HEK293 (cell line): ENCODE results near the gene PCSK2.

Experiments used
- CTCF ChIA-PET: fragments of 350-600 bp; formaldehyde crosslinking; extraction: SDS; loops from one replicate; lab custom pipeline; 2021; ENCODE audit warnings: antibody characterized with exemption; lab: Yijun Ruan, JAX
- POLR2A ChIA-PET: fragments of 300-600 bp; formaldehyde crosslinking; extraction: SDS; loops from one replicate; lab custom pipeline; 2020; ENCODE audit warnings: antibody characterized with exemption, inconsistent platforms; lab: Yijun Ruan, JAX
- H3K27ac ChIP-seq: fragments of 200-500 bp; sonication (Bioruptor generic); 2 replicates; pipeline ENCODE4 v1.5.1; 2014; ENCODE audit warnings: low read depth, low read length, control low read depth, inconsistent platforms; ENCODE audit errors: extremely low read depth
- H3K36me3 ChIP-seq, 2 experiments: fragments of 200-500 bp in 1 of 2; sonication (Bioruptor generic) in 1 of 2; 1 replicate in 1 of 2; 2 replicates in 1 of 2; pipeline ENCODE4 v1.5.1; 2014 to 2017; ENCODE audit warnings: inconsistent platforms in 2 of 2, low read length in 2 of 2; ENCODE audit not compliant: control insufficient read depth in 2 of 2, insufficient read depth in 1 of 2
- H3K4me1 ChIP-seq: fragments of 200-500 bp; sonication (Bioruptor generic); 2 replicates; pipeline ENCODE4 v1.5.1; 2014; ENCODE audit warnings: mild to moderate bottlenecking, low read length, inconsistent platforms; ENCODE audit not compliant: control insufficient read depth, insufficient read depth
- H3K4me3 ChIP-seq: 2 replicates; pipeline ENCODE4 v1.5.1; 2011; ENCODE audit warnings: low read depth, mild to moderate bottlenecking, control low read depth, low read length, moderate library complexity
- H3K9me3 ChIP-seq: fragments of 200-500 bp; sonication (Bioruptor generic); 2 replicates; pipeline ENCODE4 v1.5.1; 2014; ENCODE audit warnings: low read depth, low read length, inconsistent platforms; ENCODE audit not compliant: control insufficient read depth, insufficient read depth
- GLIS2 ChIP-seq: fragments of 450-650 bp; formaldehyde crosslinking; IDR thresholded peaks from 2 replicates; pipeline ENCODE4 v1.5.1; 2016; ENCODE audit warnings: missing biosample characterization, missing genetic modification characterization
- KLF8 ChIP-seq: fragments of 450-650 bp; formaldehyde crosslinking; IDR thresholded peaks from 2 replicates; pipeline ENCODE4 v1.5.1; 2016; ENCODE audit warnings: missing biosample characterization, missing genetic modification characterization
- YY1 ChIP-seq: fragments of 450-650 bp; formaldehyde crosslinking; IDR thresholded peaks from 2 replicates; pipeline ENCODE4 v1.5.1; 2018; ENCODE audit warnings: missing biosample characterization, missing genetic modification characterization
- ZBTB48 ChIP-seq: fragments of 450-650 bp; formaldehyde crosslinking; IDR thresholded peaks from 2 replicates; pipeline ENCODE4 v1.5.1; 2016; ENCODE audit warnings: missing biosample characterization, missing genetic modification characterization
- ZFP41 ChIP-seq: fragments of 450-650 bp; formaldehyde crosslinking; IDR thresholded peaks from 2 replicates; pipeline ENCODE4 v1.5.1; 2016; ENCODE audit warnings: missing biosample characterization, missing genetic modification characterization, borderline replicate concordance
- ZNF184 ChIP-seq: fragments of 450-650 bp; IDR thresholded peaks from 2 replicates; pipeline ENCODE4 v1.5.1; 2018; ENCODE audit warnings: missing biosample characterization, mild to moderate bottlenecking, missing genetic modification characterization
- ZNF510 ChIP-seq: fragments of 450-650 bp; formaldehyde crosslinking; IDR thresholded peaks from 2 replicates; pipeline ENCODE4 v1.5.1; 2018; ENCODE audit warnings: mild to moderate bottlenecking, missing genetic modification characterization, missing biosample characterization; ENCODE audit not compliant: insufficient replicate concordance
- ZNF624 ChIP-seq: fragments of 450-650 bp; formaldehyde crosslinking; IDR thresholded peaks from 2 replicates; pipeline ENCODE4 v1.5.1; 2017; ENCODE audit warnings: missing biosample characterization, missing genetic modification characterization
- ZNF654 ChIP-seq: fragments of 450-650 bp; formaldehyde crosslinking; IDR thresholded peaks from 2 replicates; pipeline ENCODE4 v1.5.1; 2016; ENCODE audit warnings: low read depth, missing biosample characterization, missing genetic modification characterization
- ZNF677 ChIP-seq: fragments of 450-650 bp; IDR thresholded peaks from 2 replicates; pipeline ENCODE4 v1.5.0; 2018; ENCODE audit warnings: missing biosample characterization, mild to moderate bottlenecking, missing genetic modification characterization, moderate library complexity
- TF ChIP-seq, protein P1 (sequence below): fragments of 450-650 bp; formaldehyde crosslinking; conservative IDR thresholded peaks from 2 replicates; pipeline ENCODE4 v1.5.1; 2016; ENCODE audit warnings: low read depth, missing biosample characterization, missing genetic modification characterization
- TF ChIP-seq, protein P2 (sequence below): fragments of 450-650 bp; formaldehyde crosslinking; IDR thresholded peaks from 2 replicates; pipeline ENCODE4 v1.5.0; 2017; ENCODE audit warnings: missing biosample characterization, missing genetic modification characterization, borderline replicate concordance
- TF ChIP-seq, protein P3 (sequence below): fragments of 450-650 bp; formaldehyde crosslinking; IDR thresholded peaks from 2 replicates; pipeline ENCODE4 v1.5.1; 2016; ENCODE audit warnings: missing biosample characterization, missing genetic modification characterization
- TF ChIP-seq, protein P4 (sequence below): fragments of 450-650 bp; formaldehyde crosslinking; IDR thresholded peaks from 2 replicates; pipeline ENCODE4 v1.5.1; 2016; ENCODE audit warnings: missing biosample characterization, missing genetic modification characterization
- TF ChIP-seq, protein P5 (sequence below): fragments of 450-650 bp; formaldehyde crosslinking; IDR thresholded peaks from 2 replicates; pipeline ENCODE4 v1.5.1; 2017; ENCODE audit warnings: missing biosample characterization, missing genetic modification characterization

PCSK2 gene

DNA sequence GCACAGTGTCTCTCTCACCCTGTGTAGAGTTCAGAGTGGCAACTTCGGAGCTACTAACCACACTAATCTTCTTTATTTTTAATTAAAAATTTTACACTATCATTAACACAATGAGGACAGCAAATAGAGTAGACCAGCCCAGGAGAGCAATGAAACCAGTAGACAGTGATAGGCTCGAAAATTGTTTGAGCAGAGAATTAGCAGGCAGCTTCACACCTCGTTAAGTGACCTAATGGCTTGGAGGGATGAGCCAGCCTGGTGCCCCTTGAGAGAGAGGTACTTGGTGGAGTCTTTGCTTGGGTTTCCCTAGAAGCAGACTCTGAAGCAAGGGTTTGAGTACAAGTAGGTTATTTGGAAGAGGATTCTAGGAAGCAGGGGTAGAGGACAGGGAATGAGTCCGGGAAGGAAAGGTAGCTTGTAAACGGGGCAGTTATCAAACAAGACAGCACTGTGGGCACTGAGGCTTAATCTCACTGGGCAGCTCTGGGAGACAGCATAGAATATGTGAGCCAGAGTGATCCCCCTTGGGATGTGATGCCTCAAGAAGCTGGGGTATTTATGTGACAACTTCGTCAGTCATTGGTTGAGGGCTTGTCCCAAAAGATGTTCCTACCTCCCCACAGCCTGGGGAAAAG is 146.1 kb downstream of the PCSK2 start (continued):
- TF ChIP-seq, protein P1, sequence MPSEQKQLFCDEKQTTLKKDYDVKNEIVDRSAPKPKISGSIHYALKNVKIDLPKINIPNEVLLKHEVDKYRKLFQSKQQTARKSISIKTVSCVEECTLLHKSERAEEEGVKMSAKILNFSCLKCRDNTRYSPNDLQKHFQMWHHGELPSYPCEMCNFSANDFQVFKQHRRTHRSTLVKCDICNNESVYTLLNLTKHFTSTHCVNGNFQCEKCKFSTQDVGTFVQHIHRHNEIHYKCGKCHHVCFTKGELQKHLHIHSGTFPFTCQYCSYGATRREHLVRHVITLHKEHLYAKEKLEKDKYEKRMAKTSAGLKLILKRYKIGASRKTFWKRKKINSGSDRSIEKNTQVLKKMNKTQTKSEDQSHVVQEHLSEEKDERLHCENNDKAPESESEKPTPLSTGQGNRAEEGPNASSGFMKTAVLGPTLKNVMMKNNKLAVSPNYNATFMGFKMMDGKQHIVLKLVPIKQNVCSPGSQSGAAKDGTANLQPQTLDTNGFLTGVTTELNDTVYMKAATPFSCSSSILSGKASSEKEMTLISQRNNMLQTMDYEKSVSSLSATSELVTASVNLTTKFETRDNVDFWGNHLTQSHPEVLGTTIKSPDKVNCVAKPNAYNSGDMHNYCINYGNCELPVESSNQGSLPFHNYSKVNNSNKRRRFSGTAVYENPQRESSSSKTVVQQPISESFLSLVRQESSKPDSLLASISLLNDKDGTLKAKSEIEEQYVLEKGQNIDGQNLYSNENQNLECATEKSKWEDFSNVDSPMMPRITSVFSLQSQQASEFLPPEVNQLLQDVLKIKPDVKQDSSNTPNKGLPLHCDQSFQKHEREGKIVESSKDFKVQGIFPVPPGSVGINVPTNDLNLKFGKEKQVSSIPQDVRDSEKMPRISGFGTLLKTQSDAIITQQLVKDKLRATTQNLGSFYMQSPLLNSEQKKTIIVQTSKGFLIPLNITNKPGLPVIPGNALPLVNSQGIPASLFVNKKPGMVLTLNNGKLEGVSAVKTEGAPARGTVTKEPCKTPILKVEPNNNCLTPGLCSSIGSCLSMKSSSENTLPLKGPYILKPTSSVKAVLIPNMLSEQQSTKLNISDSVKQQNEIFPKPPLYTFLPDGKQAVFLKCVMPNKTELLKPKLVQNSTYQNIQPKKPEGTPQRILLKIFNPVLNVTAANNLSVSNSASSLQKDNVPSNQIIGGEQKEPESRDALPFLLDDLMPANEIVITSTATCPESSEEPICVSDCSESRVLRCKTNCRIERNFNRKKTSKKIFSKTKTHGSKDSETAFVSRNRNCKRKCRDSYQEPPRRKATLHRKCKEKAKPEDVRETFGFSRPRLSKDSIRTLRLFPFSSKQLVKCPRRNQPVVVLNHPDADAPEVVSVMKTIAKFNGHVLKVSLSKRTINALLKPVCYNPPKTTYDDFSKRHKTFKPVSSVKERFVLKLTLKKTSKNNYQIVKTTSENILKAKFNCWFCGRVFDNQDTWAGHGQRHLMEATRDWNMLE (tag by site-specific recombination) = no peak
- TF ChIP-seq, all 188 proteins: peak for 0

DNA sequence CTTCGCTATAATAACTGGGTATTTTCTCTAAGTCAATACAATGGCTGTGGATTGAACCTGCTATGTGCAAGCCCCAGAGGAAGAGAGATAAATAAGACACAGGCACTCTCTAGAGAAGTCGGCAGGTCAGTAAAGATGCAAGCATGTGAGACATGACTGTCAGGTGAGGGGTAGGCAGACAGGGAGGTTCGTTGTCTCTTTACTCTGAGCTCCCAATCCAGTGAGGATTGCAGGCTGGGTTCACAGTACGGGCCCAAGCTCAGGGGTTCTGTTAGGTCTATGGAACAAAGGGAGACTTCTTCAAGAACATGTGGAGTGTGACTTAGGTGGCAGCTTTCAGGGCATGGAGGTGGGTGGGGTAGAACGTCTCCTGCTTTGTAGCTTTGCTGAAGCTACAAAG is 147.2 kb downstream of the PCSK2 start:
- H3K27ac ChIP-seq = no peak overlapping the region
- TF ChIP-seq, protein P2, sequence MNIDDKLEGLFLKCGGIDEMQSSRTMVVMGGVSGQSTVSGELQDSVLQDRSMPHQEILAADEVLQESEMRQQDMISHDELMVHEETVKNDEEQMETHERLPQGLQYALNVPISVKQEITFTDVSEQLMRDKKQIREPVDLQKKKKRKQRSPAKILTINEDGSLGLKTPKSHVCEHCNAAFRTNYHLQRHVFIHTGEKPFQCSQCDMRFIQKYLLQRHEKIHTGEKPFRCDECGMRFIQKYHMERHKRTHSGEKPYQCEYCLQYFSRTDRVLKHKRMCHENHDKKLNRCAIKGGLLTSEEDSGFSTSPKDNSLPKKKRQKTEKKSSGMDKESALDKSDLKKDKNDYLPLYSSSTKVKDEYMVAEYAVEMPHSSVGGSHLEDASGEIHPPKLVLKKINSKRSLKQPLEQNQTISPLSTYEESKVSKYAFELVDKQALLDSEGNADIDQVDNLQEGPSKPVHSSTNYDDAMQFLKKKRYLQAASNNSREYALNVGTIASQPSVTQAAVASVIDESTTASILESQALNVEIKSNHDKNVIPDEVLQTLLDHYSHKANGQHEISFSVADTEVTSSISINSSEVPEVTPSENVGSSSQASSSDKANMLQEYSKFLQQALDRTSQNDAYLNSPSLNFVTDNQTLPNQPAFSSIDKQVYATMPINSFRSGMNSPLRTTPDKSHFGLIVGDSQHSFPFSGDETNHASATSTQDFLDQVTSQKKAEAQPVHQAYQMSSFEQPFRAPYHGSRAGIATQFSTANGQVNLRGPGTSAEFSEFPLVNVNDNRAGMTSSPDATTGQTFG (tag by site-specific recombination) = no peak
- no peak for TF ChIP-seq YY1 (tag by site-specific recombination)
- TF ChIP-seq ZNF624 (tag by site-specific recombination) = no peak
- no peak for TF ChIP-seq ZFP41 (tag by site-specific recombination)
- TF ChIP-seq ZNF184 = no peak
- TF ChIP-seq, protein P3, sequence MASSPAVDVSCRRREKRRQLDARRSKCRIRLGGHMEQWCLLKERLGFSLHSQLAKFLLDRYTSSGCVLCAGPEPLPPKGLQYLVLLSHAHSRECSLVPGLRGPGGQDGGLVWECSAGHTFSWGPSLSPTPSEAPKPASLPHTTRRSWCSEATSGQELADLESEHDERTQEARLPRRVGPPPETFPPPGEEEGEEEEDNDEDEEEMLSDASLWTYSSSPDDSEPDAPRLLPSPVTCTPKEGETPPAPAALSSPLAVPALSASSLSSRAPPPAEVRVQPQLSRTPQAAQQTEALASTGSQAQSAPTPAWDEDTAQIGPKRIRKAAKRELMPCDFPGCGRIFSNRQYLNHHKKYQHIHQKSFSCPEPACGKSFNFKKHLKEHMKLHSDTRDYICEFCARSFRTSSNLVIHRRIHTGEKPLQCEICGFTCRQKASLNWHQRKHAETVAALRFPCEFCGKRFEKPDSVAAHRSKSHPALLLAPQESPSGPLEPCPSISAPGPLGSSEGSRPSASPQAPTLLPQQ (tag by site-specific recombination) = no peak
- TF ChIP-seq ZBTB48 (tag by site-specific recombination) = no peak
- no peak for TF ChIP-seq GLIS2 (tag by site-specific recombination)
- TF ChIP-seq ZNF677 = no peak
- TF ChIP-seq, protein P4, sequence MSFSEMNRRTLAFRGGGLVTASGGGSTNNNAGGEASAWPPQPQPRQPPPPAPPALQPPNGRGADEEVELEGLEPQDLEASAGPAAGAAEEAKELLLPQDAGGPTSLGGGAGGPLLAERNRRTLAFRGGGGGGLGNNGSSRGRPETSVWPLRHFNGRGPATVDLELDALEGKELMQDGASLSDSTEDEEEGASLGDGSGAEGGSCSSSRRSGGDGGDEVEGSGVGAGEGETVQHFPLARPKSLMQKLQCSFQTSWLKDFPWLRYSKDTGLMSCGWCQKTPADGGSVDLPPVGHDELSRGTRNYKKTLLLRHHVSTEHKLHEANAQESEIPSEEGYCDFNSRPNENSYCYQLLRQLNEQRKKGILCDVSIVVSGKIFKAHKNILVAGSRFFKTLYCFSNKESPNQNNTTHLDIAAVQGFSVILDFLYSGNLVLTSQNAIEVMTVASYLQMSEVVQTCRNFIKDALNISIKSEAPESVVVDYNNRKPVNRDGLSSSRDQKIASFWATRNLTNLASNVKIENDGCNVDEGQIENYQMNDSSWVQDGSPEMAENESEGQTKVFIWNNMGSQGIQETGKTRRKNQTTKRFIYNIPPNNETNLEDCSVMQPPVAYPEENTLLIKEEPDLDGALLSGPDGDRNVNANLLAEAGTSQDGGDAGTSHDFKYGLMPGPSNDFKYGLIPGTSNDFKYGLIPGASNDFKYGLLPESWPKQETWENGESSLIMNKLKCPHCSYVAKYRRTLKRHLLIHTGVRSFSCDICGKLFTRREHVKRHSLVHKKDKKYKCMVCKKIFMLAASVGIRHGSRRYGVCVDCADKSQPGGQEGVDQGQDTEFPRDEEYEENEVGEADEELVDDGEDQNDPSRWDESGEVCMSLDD = no peak
- TF ChIP-seq KLF8 = no peak
- TF ChIP-seq ZNF654 = no peak
- no peak for TF ChIP-seq ZNF510
- TF ChIP-seq, protein P5, sequence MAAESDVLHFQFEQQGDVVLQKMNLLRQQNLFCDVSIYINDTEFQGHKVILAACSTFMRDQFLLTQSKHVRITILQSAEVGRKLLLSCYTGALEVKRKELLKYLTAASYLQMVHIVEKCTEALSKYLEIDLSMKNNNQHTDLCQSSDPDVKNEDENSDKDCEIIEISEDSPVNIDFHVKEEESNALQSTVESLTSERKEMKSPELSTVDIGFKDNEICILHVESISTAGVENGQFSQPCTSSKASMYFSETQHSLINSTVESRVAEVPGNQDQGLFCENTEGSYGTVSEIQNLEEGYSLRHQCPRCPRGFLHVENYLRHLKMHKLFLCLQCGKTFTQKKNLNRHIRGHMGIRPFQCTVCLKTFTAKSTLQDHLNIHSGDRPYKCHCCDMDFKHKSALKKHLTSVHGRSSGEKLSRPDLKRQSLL = no peak
- TF ChIP-seq, all 188 proteins: peak for 0
- Histone ChIP-seq H3K4me3 (no peak overlapping the region), H3K4me1 (no peaks in the 10 kb centered on the region), H3K9me3 (no peaks in the 10 kb centered on the region), H3K36me3 (no peaks in the 10 kb centered on the region)
- ChIA-PET POLR2A (no interaction called here), CTCF (no interaction called here)
